Measurements from ENCODE around the gene ONECUT1.

The ONECUT1 gene

GRCh38 chr15:52730594-52730993 is 59.5 kb downstream of the ONECUT1 start:
- DNase-seq: no peak

- DNase-seq: peak; percentile 52
Observed at GRCh38 chr15:52730173-52730572, 60.0 kb downstream of the ONECUT1 start.

GRCh38 chr15:52728899-52729298 is 61.2 kb downstream of the ONECUT1 start:
- DNase-seq: no peak

GRCh38 chr15:52727815-52728214 is 62.3 kb downstream of the ONECUT1 start:
- no peak for DNase-seq

GRCh38 chr15:52726195-52726594 is 63.9 kb downstream of the ONECUT1 start:
- no peak for DNase-seq

GRCh38 chr15:52718551-52718950 is 71.6 kb downstream of the ONECUT1 start:
- DNase-seq: no peak

GRCh38 chr15:52717924-52718323 is 72.2 kb downstream of the ONECUT1 start:
- no peak for DNase-seq

- DNase-seq: no peak
Observed at GRCh38 chr15:52717481-52717880, 72.7 kb downstream of the ONECUT1 start.

GRCh38 chr15:52716536-52716935 is 73.6 kb downstream of the ONECUT1 start:
- no peak for DNase-seq

GRCh38 chr15:52715411-52715810 is 74.7 kb downstream of the ONECUT1 start:
- DNase-seq: no peak

GRCh38 chr15:52714968-52715367 is 75.2 kb downstream of the ONECUT1 start:
- no peak for DNase-seq

- no peak for DNase-seq
Observed at GRCh38 chr15:52710708-52711389, 79.3 kb downstream of the ONECUT1 start.

- no peak for DNase-seq
Observed at GRCh38 chr15:52710050-52710707, 80.0 kb downstream of the ONECUT1 start.

GRCh38 chr15:52709187-52709981 is 80.8 kb downstream of the ONECUT1 start:
- no peak for DNase-seq
